Endothelial cell of umbilical vein (primary cell): ENCODE results near the gene CDHR5. TPM values are rescaled to one million over a fixed set of nuclear protein-coding genes. Genes with fewer than 3 reads are reported as not detected.

Experiments used
- BruUV-seq: library from RNA; stranded (reverse); fragments of 400-500 nt; replicated peaks from 2 replicates; lab custom pipeline; 2021; lab: Mats Ljungman, UMichigan
- CTCF ChIA-PET: fragments of 300-600, 350-600 bp; sonication (Branson Sonifier 250); formaldehyde crosslinking; loops from one replicate; lab custom pipeline; 2021; ENCODE audit warnings: antibody characterized with exemption, inconsistent platforms; lab: Charles Lee
- POLR2A ChIA-PET: fragments of 300-600, 350-600 bp; sonication (Branson Sonifier 250); formaldehyde crosslinking; loops from one replicate; lab custom pipeline; 2021; ENCODE audit warnings: antibody characterized with exemption, inconsistent platforms; lab: Charles Lee
- DNase-seq: peaks from one replicate; pipeline ENCODE4 v3.0.0-alpha.2; 2011; ENCODE audit warnings: low read depth, low spot score
- FAIRE-seq: peaks from 2 replicates; lab custom pipeline; 2011; peaks lifted over from hg19 to GRCh38; lab: Jason Lieb, UNC
- H2AFZ ChIP-seq: 2 replicates; pipeline ENCODE4 v1.6.0; 2012; ENCODE audit warnings: low read depth, low read length, control low read depth, inconsistent platforms
- H3K27ac ChIP-seq: 2 replicates; pipeline ENCODE4 v1.5.1; 2011; ENCODE audit warnings: low read depth, mild to moderate bottlenecking, control low read depth, low read length, moderate library complexity; ENCODE audit not compliant: insufficient read depth
- H3K27me3 ChIP-seq, 2 experiments: 2 replicates each; pipeline versions ENCODE4 v1.6.0 to v1.6.1; 2011; ENCODE audit warnings: low read length in 2 of 2, mixed read lengths in 1 of 2; ENCODE audit not compliant: control insufficient read depth in 2 of 2, insufficient read depth in 2 of 2
- H3K36me3 ChIP-seq, 2 experiments: 2 replicates in 1 of 2; 3 replicates in 1 of 2; pipeline ENCODE4 v1.5.1; 2011; ENCODE audit warnings: low read length in 2 of 2, mild to moderate bottlenecking in 1 of 2, moderate library complexity in 1 of 2; ENCODE audit not compliant: control insufficient read depth in 2 of 2, insufficient read depth in 2 of 2; ENCODE audit errors: extremely low read depth in 1 of 2
- H3K4me1 ChIP-seq: 3 replicates; pipeline ENCODE4 v1.5.1; 2011; ENCODE audit warnings: mild to moderate bottlenecking, low read length; ENCODE audit not compliant: control insufficient read depth, insufficient read depth; ENCODE audit errors: extremely low read depth
- H3K4me2 ChIP-seq: 2 replicates; pipeline ENCODE4 v1.6.1; 2011; ENCODE audit warnings: low read length, control low read depth, mixed read lengths; ENCODE audit not compliant: insufficient read depth
- H3K4me3 ChIP-seq, 3 experiments: fragments of 200-600 bp in 1 of 3; sonication (generic), shearing (Covaris generic) in 1 of 3; replicated peaks in 1 of 3; 2 replicates each; pipeline ENCODE4 v1.5.1; 2011 to 2016; ENCODE audit warnings: control low read depth in 3 of 3, low read length in 3 of 3, mild to moderate bottlenecking in 2 of 3, inconsistent platforms in 1 of 3, low read depth in 1 of 3, moderate library complexity in 1 of 3; ENCODE audit not compliant: insufficient read depth in 1 of 3
- H3K79me2 ChIP-seq: 2 replicates; pipeline ENCODE4 v1.6.0; 2012; ENCODE audit warnings: low read length, inconsistent platforms; ENCODE audit not compliant: control insufficient read depth, insufficient read depth
- H3K9ac ChIP-seq: replicated peaks from 2 replicates; pipeline ENCODE3; 2011; ENCODE audit warnings: low read length, control low read depth; ENCODE audit not compliant: insufficient read depth; ENCODE audit errors: extremely low read depth
- H3K9me1 ChIP-seq: replicated peaks from 3 replicates; pipeline ENCODE4 v1.6.0; 2011; ENCODE audit warnings: mild to moderate bottlenecking, low read length; ENCODE audit not compliant: control insufficient read depth, insufficient read depth; ENCODE audit errors: extremely low read depth
- H3K9me3 ChIP-seq: replicated peaks from 2 replicates; pipeline ENCODE4 v1.5.1; 2012; ENCODE audit warnings: low read length, inconsistent platforms; ENCODE audit not compliant: control insufficient read depth, insufficient read depth
- H4K20me1 ChIP-seq: replicated peaks from 2 replicates; pipeline ENCODE3; 2011; ENCODE audit warnings: mild to moderate bottlenecking, low read length; ENCODE audit not compliant: control insufficient read depth, insufficient read depth; ENCODE audit errors: extremely low read depth
- EZH2 ChIP-seq: IDR thresholded peaks from 2 replicates; pipeline ENCODE4 v1.6.1; 2012; ENCODE audit warnings: borderline replicate concordance, low read depth, mild to moderate bottlenecking, moderate library complexity, low read length, inconsistent platforms; ENCODE audit not compliant: severe bottlenecking
- FOS ChIP-seq: IDR thresholded peaks from 2 replicates; pipeline ENCODE4 v1.6.1; 2011; ENCODE audit warnings: mild to moderate bottlenecking, low read length, moderate library complexity, borderline replicate concordance; ENCODE audit not compliant: insufficient read depth
- GATA2 ChIP-seq: IDR thresholded peaks from 2 replicates; pipeline ENCODE4 v1.7.0; 2011; ENCODE audit warnings: low read depth, mild to moderate bottlenecking, moderate library complexity, mixed read lengths, low read length; ENCODE audit not compliant: insufficient read length, insufficient read depth
- JUN ChIP-seq: IDR thresholded peaks from 2 replicates; pipeline ENCODE4 v1.6.1; 2011; ENCODE audit warnings: borderline replicate concordance, low read depth; ENCODE audit not compliant: insufficient read length, insufficient read depth
- MYC ChIP-seq: IDR thresholded peaks from one replicate; pipeline ENCODE4 v1.6.1; 2011; ENCODE audit warnings: mild to moderate bottlenecking, low read depth, low read length
- POLR2A ChIP-seq: IDR thresholded peaks from 2 replicates; pipeline ENCODE4 v1.6.1; 2012; ENCODE audit warnings: low read depth, mild to moderate bottlenecking, control low read depth, low read length
- POLR2AphosphoS5 ChIP-seq: IDR thresholded peaks from 2 replicates; pipeline ENCODE4 v1.6.1; 2012; ENCODE audit warnings: low read depth, mild to moderate bottlenecking, control low read depth, low read length, moderate library complexity; ENCODE audit not compliant: insufficient read depth
- dilution Hi-C: fragments of 300-500 bp; cut with MboI; formaldehyde crosslinking; loops from one replicate; pipeline ENCODE4 v1.15.0; 2019; ENCODE audit warnings: low sequenced_read_pairs; ENCODE audit not compliant: extremely low pct_ligation_motif_present
- intact Hi-C: fragments of 100-400 bp; cut with micrococcal nuclease; formaldehyde crosslinking; loops from one replicate; pipeline ENCODE4 v1.10.0; 2022
- polyA plus RNA-seq, 4 experiments: library from polyadenylated mRNA; depleted of rRNA in 3 of 4; stranded (reverse) in 3 of 4; unstranded in 1 of 4; fragments of >200 nt; gene quantifications; 2 replicates each; pipeline versions ENCODE4 v1.2.1 to v1.2.3, GENCODE V29; 2011 to 2012; ENCODE audit warnings: missing spikeins in 1 of 4
- total RNA-seq: library from RNA; stranded (reverse); gene quantifications from 2 replicates; pipeline ENCODE4 v1.2.3, GENCODE V29; 2021
- TF ChIP-seq, protein P1 (sequence below): IDR thresholded peaks from 2 replicates; pipeline ENCODE4 v1.6.1; 2011; ENCODE audit not compliant: insufficient read depth, insufficient read length
- TF ChIP-seq, protein P2 (sequence below), 2 donors: IDR thresholded peaks; 1 replicate in 1 of 2; 2 replicates in 1 of 2; pipeline ENCODE4 v1.5.1; 2011; ENCODE audit warnings: low read length in 2 of 2, mild to moderate bottlenecking in 2 of 2, moderate library complexity in 2 of 2, control low read depth in 1 of 2, inconsistent platforms in 1 of 2, low read depth in 1 of 2; ENCODE audit not compliant: insufficient read depth in 1 of 2; ENCODE audit errors: extremely low read depth in 1 of 2

Gene CDHR5
- total and polyA plus RNA-seq, 2 donors (not counting 3 experiments of a cell fraction or from before 2014, with no cell fraction given): not detected

DNA sequence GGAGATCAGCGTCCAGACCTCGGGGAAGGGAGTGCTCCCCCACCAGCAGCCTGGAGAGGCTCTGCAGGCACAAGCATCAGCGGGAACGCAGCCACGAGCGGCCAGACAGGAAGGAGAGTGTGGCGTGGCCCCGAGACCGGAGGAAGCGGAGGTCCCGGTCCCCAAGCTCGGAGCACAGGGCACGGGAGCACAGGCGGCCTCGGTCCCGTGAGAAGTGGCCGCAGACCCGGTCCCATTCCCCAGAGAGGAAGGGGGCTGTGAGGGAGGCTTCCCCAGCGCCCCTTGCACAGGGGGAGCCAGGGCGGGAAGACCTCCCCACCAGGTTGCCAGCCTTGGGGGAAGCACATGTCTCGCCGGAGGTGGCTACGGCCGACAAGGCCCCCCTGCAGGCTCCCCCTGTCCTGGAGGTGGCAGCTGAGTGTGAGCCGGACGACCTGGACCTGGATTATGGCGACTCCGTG, 15.9 kb downstream of the CDHR5 start:
- peaks cover 14 to 77% of the 10 kb centered on the region in 2 experiments for H3K36me3 ChIP-seq
- POLR2A ChIA-PET: no interaction called here
- no peak for DNase-seq

More for the DNA sequence above, 15.9 kb downstream of the CDHR5 start:
- no peak for FAIRE-seq
- Histone ChIP-seq H3K9ac (no peak overlapping the region), H2AFZ (no peak overlapping the region), H3K4me2 (no peak overlapping the region), H3K9me3 (no peaks in the 10 kb centered on the region), H3K4me3 (no peak overlapping the region), H3K79me2 (no peaks in the 10 kb centered on the region), H4K20me1 (no peaks in the 10 kb centered on the region), H3K4me1 (no peaks in the 10 kb centered on the region), H3K27me3 (no peaks in the 10 kb centered on the region), H3K9me1 (no peaks in the 10 kb centered on the region), H3K27ac (no peak overlapping the region)
- dilution Hi-C loops (no loop called here), intact Hi-C loops (no loop called here)
- CTCF ChIA-PET: interaction anchor here (0.5 to 1.2 kb wide), 4 partner anchors 19 to 54 kb away, joined by 3 read pairs; partner anchors contain the start of genes DRD4 and PHRF1
- TF ChIP-seq POLR2AphosphoS5 (no peak), JUN (no peak), POLR2A (no peak), EZH2 (no peak), MYC (no peak), GATA2 (no peak), FOS (no peak)
- TF ChIP-seq, protein P1, sequence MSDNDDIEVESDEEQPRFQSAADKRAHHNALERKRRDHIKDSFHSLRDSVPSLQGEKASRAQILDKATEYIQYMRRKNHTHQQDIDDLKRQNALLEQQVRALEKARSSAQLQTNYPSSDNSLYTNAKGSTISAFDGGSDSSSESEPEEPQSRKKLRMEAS: no peak
- TF ChIP-seq, protein P2, sequence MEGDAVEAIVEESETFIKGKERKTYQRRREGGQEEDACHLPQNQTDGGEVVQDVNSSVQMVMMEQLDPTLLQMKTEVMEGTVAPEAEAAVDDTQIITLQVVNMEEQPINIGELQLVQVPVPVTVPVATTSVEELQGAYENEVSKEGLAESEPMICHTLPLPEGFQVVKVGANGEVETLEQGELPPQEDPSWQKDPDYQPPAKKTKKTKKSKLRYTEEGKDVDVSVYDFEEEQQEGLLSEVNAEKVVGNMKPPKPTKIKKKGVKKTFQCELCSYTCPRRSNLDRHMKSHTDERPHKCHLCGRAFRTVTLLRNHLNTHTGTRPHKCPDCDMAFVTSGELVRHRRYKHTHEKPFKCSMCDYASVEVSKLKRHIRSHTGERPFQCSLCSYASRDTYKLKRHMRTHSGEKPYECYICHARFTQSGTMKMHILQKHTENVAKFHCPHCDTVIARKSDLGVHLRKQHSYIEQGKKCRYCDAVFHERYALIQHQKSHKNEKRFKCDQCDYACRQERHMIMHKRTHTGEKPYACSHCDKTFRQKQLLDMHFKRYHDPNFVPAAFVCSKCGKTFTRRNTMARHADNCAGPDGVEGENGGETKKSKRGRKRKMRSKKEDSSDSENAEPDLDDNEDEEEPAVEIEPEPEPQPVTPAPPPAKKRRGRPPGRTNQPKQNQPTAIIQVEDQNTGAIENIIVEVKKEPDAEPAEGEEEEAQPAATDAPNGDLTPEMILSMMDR (IDR thresholded peaks at IDR 0.05; ENCODE audit: extremely low read depth in 1 of 2, insufficient read depth in 1 of 2, low read depth in 1 of 2, low read length in 2 of 2): no peak
- no TSS peak for BruUV-seq
